Astrocyte (in vitro differentiated cells and primary cell): ENCODE data around the gene FAT3. TPM values are rescaled to one million over a fixed set of nuclear protein-coding genes. Genes with fewer than 3 reads are reported as not detected.

Source experiments
- DNase-seq: peaks from one replicate; pipeline ENCODE4 v3.0.0-alpha.2; 2010; ENCODE audit warnings: low read depth
- FAIRE-seq: peaks from 2 replicates; lab custom pipeline; 2011; peaks lifted over from hg19 to GRCh38; lab: Jason Lieb, UNC
- H2AFZ ChIP-seq: 2 replicates; pipeline ENCODE4 v1.6.0; 2012; ENCODE audit warnings: low read depth, low read length, inconsistent platforms
- H3K27ac ChIP-seq: 2 replicates; pipeline ENCODE4 v1.5.1; 2011; ENCODE audit warnings: low read depth, low read length, inconsistent platforms
- H3K27me3 ChIP-seq: 2 replicates; pipeline ENCODE4 v1.6.0; 2011; ENCODE audit warnings: low read length, inconsistent platforms; ENCODE audit not compliant: insufficient read depth
- H3K36me3 ChIP-seq: 2 replicates; pipeline ENCODE4 v1.5.1; 2011; ENCODE audit warnings: low read length, inconsistent platforms; ENCODE audit not compliant: insufficient read depth
- H3K4me1 ChIP-seq: 2 replicates; pipeline ENCODE4 v1.5.1; 2011; ENCODE audit warnings: low read length, inconsistent platforms; ENCODE audit not compliant: insufficient read depth
- H3K4me2 ChIP-seq: 2 replicates; pipeline ENCODE4 v1.6.0; 2012; ENCODE audit warnings: low read length, inconsistent platforms
- H3K4me3 ChIP-seq: 2 replicates; pipeline ENCODE4 v1.5.1; 2011; ENCODE audit warnings: low read depth, mild to moderate bottlenecking, low read length, inconsistent platforms; ENCODE audit not compliant: insufficient read depth
- H3K79me2 ChIP-seq: 2 replicates; pipeline ENCODE4 v1.6.0; 2012; ENCODE audit warnings: mild to moderate bottlenecking, low read length, inconsistent platforms; ENCODE audit not compliant: insufficient read depth
- H3K9ac ChIP-seq: 2 replicates; pipeline ENCODE4 v1.6.0; 2012; ENCODE audit warnings: mild to moderate bottlenecking, low read length, inconsistent platforms
- H3K9me3 ChIP-seq: 2 replicates; pipeline ENCODE4 v1.5.1; 2012; ENCODE audit warnings: low read depth, mild to moderate bottlenecking, low read length, inconsistent platforms; ENCODE audit not compliant: insufficient read depth
- H4K20me1 ChIP-seq: 2 replicates; pipeline ENCODE4 v1.6.0; 2012; ENCODE audit warnings: low read length, inconsistent platforms; ENCODE audit not compliant: insufficient read depth
- H3K27ac Mint-ChIP-seq: one replicate; pipeline ENCODE4 v1.8.0; 2021; ENCODE audit warnings: mild to moderate bottlenecking, mixed read lengths; ENCODE audit not compliant: unreplicated experiment
- H3K27me3 Mint-ChIP-seq: one replicate; pipeline ENCODE4 v1.8.0; 2021; ENCODE audit warnings: low read depth, mixed read lengths; ENCODE audit not compliant: unreplicated experiment
- H3K36me3 Mint-ChIP-seq: one replicate; pipeline ENCODE4 v1.8.0; 2021; ENCODE audit warnings: low read depth, mixed read lengths; ENCODE audit not compliant: unreplicated experiment
- H3K4me1 Mint-ChIP-seq: one replicate; pipeline ENCODE4 v1.8.0; 2021; ENCODE audit warnings: low read depth, mixed read lengths; ENCODE audit not compliant: unreplicated experiment
- H3K4me3 Mint-ChIP-seq: one replicate; pipeline ENCODE4 v1.8.0; 2021; ENCODE audit warnings: mild to moderate bottlenecking, moderate library complexity, mixed read lengths; ENCODE audit not compliant: unreplicated experiment
- H3K9me3 Mint-ChIP-seq: one replicate; pipeline ENCODE4 v1.8.0; 2021; ENCODE audit warnings: mild to moderate bottlenecking, mixed read lengths; ENCODE audit not compliant: unreplicated experiment
- CTCF ChIP-seq: IDR thresholded peaks from 2 replicates; pipeline ENCODE4 v1.5.1; 2011; ENCODE audit warnings: low read depth, mild to moderate bottlenecking, inconsistent platforms, low read length, moderate library complexity; ENCODE audit not compliant: insufficient read depth
- EZH2 ChIP-seq: IDR thresholded peaks from 2 replicates; pipeline ENCODE4 v1.6.1; 2012; ENCODE audit warnings: mild to moderate bottlenecking, low read length, inconsistent platforms; ENCODE audit not compliant: insufficient read depth
- total RNA-seq: library from RNA; stranded (reverse); gene quantifications from 2 replicates; pipeline ENCODE4 v1.2.1, GENCODE V29; 2021

Gene FAT3
- total RNA-seq, 1 donor from 2014 or later: 37.0 TPM

GRCh38 chr11:92257536-92257935 is 32.9 kb downstream of the FAT3 start:
- Histone ChIP-seq H3K9ac (no peak overlapping the region), H3K27me3 (no peaks in the 10 kb centered on the region), H2AFZ (no peak overlapping the region), H4K20me1 (no peaks in the 10 kb centered on the region), H3K4me1 (no peaks in the 10 kb centered on the region), H3K27ac (no peak overlapping the region), H3K4me2 (no peak overlapping the region), H3K79me2 (no peaks in the 10 kb centered on the region), H3K4me3 (no peak overlapping the region), H3K9me3 (no peaks in the 10 kb centered on the region), H3K36me3 (no peaks in the 10 kb centered on the region)
- H3K27me3 Mint-ChIP-seq: no peaks in the 10 kb centered on the region
- DNase-seq (peak; percentile 12), FAIRE-seq (no peak)
- no peaks in the 10 kb centered on the region for H3K9me3 Mint-ChIP-seq
- peaks cover 14% of the 10 kb centered on the region for H3K4me1 Mint-ChIP-seq
- H3K36me3 Mint-ChIP-seq: peaks cover 2% of the 10 kb centered on the region
- TF ChIP-seq EZH2: no peak
- no peak for TF ChIP-seq CTCF
- H3K4me3 Mint-ChIP-seq: no peak overlapping the region
- H3K27ac Mint-ChIP-seq: no peak overlapping the region

GRCh38 chr11:92259861-92260260 is 35.2 kb downstream of the FAT3 start:
- Histone ChIP-seq H4K20me1 (no peaks in the 10 kb centered on the region), H3K9me3 (no peaks in the 10 kb centered on the region), H3K9ac (no peak overlapping the region), H3K79me2 (no peaks in the 10 kb centered on the region), H3K4me2 (no peak overlapping the region), H3K4me3 (no peak overlapping the region), H3K36me3 (no peaks in the 10 kb centered on the region), H3K4me1 (no peaks in the 10 kb centered on the region), H3K27me3 (no peaks in the 10 kb centered on the region), H2AFZ (no peak overlapping the region), H3K27ac (no peak overlapping the region)
- H3K4me3 Mint-ChIP-seq: no peak overlapping the region
- no peaks in the 10 kb centered on the region for H3K27me3 Mint-ChIP-seq
- no peaks in the 10 kb centered on the region for H3K4me1 Mint-ChIP-seq
- no peaks in the 10 kb centered on the region for H3K9me3 Mint-ChIP-seq
- H3K27ac Mint-ChIP-seq: no peak overlapping the region
- DNase-seq (no peak), FAIRE-seq (no peak)
- TF ChIP-seq CTCF (no peak), EZH2 (no peak)
- peaks cover 2% of the 10 kb centered on the region for H3K36me3 Mint-ChIP-seq

GRCh38 chr11:92264350-92264749 is 39.7 kb downstream of the FAT3 start:
- Histone ChIP-seq H4K20me1 (no peaks in the 10 kb centered on the region), H3K36me3 (no peaks in the 10 kb centered on the region), H2AFZ (no peak overlapping the region), H3K9ac (no peak overlapping the region), H3K27ac (no peak overlapping the region), H3K4me3 (no peak overlapping the region), H3K79me2 (no peaks in the 10 kb centered on the region), H3K4me2 (no peak overlapping the region), H3K4me1 (peaks cover 14% of the 10 kb centered on the region), H3K9me3 (no peaks in the 10 kb centered on the region), H3K27me3 (no peaks in the 10 kb centered on the region)
- no peak for FAIRE-seq
- no peak for DNase-seq
- H3K9me3 Mint-ChIP-seq: no peaks in the 10 kb centered on the region
- H3K27me3 Mint-ChIP-seq: no peaks in the 10 kb centered on the region
- no peak overlapping the region for H3K4me3 Mint-ChIP-seq
- TF ChIP-seq CTCF: no peak
- TF ChIP-seq EZH2: no peak
- H3K27ac Mint-ChIP-seq: no peak overlapping the region
- no peaks in the 10 kb centered on the region for H3K36me3 Mint-ChIP-seq
- peaks cover 21% of the 10 kb centered on the region for H3K4me1 Mint-ChIP-seq
